Superior temporal gyrus (tissue), 1 donor: Measurements from ENCODE around the gene FGF22.

Experiments
- DNase-seq: peaks from one replicate; pipeline ENCODE4 v3.0.0-alpha.2; 2016; ENCODE audit errors: extremely low spot score

FGF22 gene

DNA sequence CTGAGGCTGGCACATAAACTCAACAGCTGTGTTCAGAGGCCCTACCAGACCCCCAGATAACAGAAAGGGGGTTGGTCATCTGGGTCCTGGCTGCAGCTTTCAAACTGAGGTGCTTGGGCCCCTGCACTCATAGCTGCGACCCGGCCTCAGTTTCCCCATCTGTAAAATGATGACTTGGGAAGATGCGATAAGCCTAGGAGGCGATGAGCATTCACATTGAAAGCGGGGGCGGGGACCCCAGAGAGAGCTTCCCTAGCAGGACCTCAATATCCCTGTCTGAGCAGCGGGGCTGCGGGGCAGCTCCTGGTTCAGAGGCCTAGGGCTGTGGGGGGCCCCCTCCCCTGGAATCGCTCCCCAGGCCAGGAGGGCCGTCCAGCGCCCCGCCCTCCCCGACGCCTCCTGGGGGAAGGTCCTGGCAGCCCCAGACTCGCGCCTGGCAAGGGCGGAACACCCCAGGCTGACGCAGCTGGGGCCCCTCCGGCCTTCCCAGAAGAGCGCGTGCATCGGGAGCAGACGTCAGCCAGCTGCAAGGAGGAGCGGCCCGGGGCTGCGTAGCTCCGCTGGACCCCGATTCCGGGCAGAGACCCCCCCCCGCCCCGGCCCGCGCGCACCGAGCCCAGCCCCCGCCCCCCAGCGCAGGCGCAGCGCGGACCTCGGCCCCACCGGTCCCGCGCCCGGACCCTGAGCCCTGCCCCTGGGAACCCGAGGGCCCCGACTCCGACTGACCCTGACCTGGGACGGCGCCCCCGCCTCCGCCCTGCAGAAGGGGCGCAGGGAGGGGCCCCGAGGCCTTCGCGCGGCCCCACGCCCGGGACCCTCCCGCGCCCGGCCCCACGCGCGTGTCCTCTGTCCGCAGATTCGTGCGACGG, 40.0 kb downstream of the FGF22 start:
- no peak for DNase-seq

DNA sequence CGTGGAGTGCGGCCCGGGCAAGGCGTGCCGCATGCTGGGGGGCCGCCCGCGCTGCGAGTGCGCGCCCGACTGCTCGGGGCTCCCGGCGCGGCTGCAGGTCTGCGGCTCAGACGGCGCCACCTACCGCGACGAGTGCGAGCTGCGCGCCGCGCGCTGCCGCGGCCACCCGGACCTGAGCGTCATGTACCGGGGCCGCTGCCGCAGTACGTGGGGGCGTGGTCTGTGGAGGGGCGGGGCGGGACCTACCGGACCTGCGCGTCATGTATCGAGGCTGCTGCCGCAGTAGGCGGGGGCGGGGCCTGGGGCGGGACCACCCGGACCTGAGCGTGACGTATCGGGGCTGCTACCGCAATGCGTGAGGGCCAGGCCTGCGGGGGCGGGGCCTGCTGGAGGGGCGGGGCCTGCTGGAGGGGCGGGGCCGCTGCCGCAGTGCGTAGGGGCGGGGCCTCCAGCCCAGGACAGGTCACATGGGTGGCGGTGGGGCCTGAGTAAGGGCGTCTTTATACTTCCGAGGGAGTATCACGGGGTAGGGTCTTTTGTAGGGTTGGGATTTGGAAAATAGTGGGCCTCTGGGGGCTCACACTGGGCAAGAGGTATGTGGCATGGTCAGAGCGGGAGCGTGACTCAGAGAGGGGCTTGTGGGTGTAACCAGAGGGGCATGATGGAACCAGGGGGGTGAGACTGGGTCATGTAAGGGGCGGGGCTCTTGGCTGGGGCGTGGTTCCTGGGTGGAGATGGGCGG, 40.8 kb downstream of the FGF22 start:
- peak; percentile 90 for DNase-seq

DNA sequence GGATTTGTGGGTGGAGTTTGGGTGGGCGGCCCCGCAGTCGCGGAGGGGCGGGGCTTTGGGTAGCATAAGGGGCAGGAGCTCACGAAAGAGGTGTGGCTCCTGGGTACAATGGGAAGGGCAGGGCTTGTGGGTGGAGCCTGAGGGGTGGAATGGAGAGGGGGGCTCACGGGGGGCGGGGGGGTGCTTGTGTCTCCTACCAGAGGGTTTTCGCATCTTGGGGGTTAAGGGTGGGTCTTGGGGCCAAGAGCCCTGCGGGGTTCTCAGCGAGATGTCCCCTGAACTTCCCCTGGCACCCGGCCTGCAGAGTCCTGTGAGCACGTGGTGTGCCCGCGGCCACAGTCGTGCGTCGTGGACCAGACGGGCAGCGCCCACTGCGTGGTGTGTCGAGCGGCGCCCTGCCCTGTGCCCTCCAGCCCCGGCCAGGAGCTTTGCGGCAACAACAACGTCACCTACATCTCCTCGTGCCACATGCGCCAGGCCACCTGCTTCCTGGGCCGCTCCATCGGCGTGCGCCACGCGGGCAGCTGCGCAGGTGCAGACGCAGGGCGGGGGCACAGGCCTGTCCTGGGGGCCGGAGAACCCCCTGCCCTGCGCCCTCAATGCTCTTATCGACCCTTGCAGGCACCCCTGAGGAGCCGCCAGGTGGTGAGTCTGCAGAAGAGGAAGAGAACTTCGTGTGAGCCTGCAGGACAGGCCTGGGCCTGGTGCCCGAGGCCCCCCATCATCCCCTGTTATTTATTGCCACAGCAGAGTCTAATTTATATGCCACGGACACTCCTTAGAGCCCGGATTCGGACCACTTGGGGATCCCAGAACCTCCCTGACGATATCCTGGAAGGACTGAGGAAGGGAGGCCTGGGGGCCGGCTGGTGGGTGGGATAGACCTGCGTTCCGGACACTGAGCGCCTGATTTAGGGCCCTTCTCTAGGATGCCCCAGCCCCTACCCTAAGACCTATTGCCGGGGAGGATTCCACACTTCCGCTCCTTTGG, 41.6 kb downstream of the FGF22 start:
- DNase-seq = no peak

DNA sequence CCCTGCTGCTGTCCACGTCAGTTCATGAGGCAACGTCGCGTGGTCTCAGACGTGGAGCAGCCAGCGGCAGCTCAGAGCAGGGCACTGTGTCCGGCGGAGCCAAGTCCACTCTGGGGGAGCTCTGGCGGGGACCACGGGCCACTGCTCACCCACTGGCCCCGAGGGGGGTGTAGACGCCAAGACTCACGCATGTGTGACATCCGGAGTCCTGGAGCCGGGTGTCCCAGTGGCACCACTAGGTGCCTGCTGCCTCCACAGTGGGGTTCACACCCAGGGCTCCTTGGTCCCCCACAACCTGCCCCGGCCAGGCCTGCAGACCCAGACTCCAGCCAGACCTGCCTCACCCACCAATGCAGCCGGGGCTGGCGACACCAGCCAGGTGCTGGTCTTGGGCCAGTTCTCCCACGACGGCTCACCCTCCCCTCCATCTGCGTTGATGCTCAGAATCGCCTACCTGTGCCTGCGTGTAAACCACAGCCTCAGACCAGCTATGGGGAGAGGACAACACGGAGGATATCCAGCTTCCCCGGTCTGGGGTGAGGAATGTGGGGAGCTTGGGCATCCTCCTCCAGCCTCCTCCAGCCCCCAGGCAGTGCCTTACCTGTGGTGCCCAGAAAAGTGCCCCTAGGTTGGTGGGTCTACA, 43.1 kb downstream of the FGF22 start:
- DNase-seq = no peak

DNA sequence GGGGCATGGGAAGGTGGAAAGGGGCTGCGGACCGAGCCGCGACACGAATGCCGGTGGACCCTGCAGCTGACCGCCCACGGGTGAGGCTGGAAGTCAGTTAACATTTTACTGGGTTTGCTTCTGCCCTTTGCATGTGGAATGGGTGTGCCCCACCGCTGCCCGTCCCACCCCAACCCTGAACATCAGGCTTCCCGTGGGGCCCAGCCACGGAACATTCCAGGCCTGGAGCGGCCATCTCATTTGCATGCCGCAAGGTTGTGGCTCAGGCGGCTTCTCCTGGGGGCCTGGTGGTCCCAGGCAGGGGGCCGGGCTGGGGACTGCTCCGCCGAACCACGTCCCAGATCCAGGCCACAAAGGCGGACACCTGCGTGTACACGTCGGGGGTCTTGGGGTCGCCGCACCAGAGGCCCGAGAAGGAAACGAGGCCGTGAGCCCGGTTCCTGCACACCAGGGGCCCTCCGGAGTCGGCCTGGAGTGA, 45.8 kb downstream of the FGF22 start:
- no peak for DNase-seq

DNA sequence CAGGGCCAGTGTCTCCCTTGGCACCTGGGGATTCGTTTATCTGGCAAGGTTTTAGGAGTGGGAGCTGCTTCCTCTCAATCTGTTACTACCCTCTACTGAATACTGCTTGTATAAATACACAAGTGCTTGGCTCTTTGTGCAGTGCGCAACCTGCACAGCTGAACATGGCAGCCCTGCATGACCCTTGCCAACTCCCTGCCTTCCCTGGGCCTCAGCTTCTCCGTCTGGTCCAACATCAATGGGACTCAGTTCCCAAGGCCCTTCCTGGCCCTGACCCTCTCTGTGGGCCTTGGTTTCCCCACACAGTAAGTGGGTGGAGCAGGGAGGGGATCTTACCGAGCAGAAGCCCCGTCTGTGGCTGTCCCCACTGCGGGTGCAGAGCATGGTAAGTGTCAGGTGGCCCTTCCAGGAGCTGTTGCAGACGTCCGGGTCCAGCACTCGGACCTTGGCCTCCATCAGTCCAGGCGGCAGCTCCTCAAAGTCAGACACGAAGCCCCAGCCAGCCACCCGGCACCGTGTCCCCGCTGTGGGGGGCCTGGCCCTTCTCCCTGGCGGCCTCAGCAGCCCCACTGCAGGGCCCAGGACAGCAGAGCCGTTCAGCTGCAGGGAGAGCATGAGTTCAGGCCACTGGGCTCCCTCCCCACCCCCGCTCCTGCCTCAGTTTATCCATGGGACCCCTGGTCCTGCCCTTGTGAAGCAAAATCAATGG, 47.1 kb downstream of the FGF22 start:
- DNase-seq = no peak

DNA sequence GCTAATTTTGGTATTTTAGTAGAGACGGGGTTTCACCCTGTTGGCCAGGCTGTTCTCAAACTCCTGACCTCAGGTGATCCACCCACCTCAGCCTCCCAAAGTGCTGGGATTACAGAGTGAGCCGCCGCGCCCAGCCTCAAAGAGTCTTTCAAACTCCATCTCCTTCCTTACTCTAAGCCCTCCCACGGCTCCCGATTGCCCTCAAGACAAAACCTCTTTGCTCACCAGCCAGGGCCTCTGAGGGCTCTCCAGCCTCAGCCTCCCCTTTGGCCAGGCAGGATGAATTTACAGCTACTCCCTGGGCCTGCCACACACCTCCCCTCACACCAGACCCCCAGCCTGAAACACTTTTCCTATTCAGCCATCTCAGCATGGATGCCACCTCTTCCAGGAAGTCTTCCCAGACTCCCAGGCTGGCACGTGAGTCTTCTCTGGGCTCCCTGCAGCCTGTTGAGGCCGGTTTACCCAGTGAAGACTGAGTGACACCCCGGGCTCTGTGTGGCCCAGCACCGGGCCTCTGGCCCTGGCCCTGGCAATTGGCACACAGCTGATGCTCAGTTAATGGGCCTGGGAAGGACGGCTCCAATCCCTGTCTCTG, 48.0 kb downstream of the FGF22 start:
- DNase-seq = no peak

DNA sequence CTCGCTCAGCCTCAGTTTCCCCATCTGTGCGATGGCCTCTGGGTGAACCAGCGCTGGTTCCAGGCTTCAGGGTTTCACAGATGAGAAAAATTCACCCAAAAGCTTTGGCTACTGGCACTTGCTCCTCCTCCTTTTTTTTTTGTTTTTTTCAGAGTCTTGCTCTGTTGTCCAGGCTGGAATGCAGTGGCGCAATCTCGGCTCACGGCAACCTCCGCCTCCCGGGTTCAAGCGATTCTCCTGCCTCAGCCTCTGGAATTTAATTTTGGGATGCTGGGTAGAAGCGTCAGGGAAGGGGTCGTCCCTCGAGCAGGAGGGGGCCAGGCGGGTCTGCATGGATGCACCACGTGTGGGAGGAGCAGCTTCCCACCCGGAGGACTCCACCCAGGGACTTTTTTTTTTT, 48.5 kb downstream of the FGF22 start:
- no peak for DNase-seq

DNA sequence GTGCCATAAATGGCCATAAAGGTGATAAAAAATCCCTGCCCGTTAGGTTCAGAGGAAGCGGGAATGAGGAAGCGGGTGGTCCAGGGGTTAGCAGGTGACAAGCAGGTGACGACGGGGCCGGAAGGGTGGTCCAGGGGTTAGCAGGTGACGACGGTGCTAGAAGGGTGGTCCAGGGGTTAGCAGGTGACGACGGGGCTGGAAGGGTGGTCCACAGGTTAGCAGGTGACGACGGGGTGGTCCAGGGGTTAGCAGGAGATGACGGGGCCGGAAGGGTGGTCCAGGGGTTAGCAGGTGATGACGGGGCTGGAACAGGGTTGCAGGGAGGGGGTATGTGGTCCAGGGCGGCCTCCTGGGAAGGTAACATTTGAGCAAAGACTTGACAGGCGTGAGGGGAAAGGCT, 49.3 kb downstream of the FGF22 start:
- no peak for DNase-seq

DNA sequence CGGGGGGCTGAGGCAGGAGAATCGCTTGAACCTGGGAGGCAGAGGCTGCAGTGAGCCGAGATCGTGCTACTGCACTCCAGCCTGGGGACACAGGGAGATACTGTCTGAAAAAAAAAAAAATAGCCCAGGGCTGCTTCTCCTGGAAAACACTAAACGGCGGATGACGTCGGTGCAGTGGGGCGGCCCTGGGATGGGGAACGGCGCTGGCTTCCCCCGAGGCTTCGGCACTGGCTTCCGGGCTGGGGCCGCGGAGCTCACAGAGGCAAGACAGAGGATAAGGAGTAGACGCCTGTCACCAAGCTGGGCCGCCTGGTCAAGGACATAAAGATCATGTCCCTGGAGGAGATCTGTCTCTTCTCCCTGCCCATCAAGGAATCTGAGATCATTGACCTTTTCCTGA, 50.5 kb downstream of the FGF22 start:
- no peak for DNase-seq
